ENCODE results near the gene C16orf74.
A peak's percentile ranks its signal among the peaks of the same experiment; 100 is the strongest.

The C16orf74 gene

DNA sequence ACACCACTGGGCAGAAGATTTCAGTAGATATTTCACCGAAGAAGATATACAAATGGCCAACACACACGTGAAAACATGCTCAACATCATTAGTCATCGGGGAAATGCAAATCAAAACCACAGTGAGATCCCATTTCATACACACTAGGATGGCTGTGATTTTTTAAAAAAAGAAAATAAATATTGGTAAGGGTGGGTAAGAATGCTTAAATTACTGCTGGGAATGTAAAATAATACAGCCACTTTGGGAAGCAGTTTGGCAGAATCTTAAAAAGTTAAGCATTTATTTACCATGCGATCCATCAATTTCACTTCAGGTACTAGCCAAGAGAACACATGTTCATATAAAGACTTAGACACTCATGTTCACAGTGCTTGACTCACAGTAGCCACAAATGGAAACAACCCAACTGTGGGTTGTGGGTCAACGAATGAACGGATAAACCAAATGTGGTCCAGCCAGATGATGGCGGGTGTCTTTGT, 6.5 kb upstream of the C16orf74 start:
- DNase-seq (ENCODE audit: low read depth in 2 of 2): peak in 1 of 2 donors; percentile 59
- TF ChIP-seq, protein P1, sequence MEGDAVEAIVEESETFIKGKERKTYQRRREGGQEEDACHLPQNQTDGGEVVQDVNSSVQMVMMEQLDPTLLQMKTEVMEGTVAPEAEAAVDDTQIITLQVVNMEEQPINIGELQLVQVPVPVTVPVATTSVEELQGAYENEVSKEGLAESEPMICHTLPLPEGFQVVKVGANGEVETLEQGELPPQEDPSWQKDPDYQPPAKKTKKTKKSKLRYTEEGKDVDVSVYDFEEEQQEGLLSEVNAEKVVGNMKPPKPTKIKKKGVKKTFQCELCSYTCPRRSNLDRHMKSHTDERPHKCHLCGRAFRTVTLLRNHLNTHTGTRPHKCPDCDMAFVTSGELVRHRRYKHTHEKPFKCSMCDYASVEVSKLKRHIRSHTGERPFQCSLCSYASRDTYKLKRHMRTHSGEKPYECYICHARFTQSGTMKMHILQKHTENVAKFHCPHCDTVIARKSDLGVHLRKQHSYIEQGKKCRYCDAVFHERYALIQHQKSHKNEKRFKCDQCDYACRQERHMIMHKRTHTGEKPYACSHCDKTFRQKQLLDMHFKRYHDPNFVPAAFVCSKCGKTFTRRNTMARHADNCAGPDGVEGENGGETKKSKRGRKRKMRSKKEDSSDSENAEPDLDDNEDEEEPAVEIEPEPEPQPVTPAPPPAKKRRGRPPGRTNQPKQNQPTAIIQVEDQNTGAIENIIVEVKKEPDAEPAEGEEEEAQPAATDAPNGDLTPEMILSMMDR (IDR thresholded peaks at IDR 0.05; ENCODE audit: low read depth, low read length): no peak

DNA sequence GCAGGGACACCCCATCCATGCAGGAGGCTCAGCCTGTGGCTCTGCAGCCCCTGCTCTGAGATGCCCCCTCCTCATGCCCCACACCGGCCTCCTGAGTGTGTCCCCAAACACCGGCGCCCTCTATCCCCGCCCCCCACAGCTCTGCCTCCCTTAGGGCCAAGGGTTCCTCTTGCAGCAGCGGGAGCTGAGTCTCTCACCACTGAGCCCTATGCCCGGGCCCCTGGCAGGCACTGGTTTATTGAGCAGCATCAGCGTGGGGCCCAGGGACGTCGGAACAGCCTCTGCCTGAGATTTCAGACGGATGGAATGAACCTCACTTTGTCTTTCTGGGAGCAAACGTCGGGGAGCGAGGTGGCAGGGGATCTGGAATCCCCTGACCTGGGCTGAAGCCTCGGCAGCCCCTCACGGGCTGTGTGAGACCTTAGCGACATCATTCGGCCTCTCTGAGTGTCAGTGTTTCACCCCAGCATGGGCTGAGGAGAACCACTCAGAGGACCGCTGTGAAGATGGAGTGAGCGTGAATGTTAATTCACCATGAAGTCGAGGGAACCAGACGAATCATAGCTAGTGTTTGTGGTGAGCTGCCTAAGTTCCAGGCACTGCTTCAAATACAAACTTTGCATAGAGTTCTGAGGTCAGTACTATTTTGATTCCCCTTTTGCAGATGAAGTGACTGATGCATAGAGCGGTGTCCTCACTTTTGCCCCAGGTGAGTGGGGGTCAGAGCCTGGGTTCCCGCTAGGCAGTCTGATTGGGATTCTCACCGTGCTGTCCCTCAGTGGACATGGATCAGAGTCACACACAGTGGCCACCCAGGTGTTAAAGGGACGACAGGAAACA, 5.3 kb upstream of the C16orf74 start:
- H3K4me3 ChIP-seq (replicated peaks in 1 of 2; ENCODE audit: low read depth in 2 of 2, low read length in 2 of 2): no peak overlapping the region
- TF ChIP-seq, protein P1 (IDR thresholded peaks at IDR 0.05; ENCODE audit: low read depth, low read length): no peak
- no peak for DNase-seq (ENCODE audit: low read depth in 2 of 2)

More for the DNA sequence above, 6.5 kb upstream of the C16orf74 start:
- no peak overlapping the region for H3K4me3 ChIP-seq (replicated peaks in 1 of 2; ENCODE audit: low read depth in 2 of 2, low read length in 2 of 2)

DNA sequence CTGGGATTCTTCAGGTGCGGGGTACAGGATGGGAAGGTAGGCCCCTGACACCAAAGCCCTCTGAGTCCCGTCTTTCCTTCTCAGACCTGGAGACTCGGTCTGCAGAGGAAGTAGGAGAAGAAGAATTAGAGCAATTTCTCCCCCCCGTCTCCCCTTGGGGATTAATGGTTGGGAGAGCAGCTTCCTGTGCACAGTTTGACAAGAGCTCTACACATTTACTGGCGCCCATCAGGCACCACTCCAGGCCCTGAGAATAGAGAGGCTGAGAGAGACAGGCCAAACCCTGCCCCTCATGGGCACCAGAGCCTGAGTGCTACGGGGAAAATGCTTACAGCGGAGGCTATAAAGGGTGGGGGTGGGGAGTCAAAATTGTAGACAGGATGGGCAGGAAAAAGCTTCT, 3.5 kb upstream of the C16orf74 start:
- DNase-seq (ENCODE audit: low read depth in 2 of 2): no peak
- TF ChIP-seq, protein P1 (IDR thresholded peaks at IDR 0.05; ENCODE audit: low read depth, low read length): no peak
- H3K4me3 ChIP-seq (replicated peaks in 1 of 2; ENCODE audit: low read depth in 2 of 2, low read length in 2 of 2): no peak overlapping the region

DNA sequence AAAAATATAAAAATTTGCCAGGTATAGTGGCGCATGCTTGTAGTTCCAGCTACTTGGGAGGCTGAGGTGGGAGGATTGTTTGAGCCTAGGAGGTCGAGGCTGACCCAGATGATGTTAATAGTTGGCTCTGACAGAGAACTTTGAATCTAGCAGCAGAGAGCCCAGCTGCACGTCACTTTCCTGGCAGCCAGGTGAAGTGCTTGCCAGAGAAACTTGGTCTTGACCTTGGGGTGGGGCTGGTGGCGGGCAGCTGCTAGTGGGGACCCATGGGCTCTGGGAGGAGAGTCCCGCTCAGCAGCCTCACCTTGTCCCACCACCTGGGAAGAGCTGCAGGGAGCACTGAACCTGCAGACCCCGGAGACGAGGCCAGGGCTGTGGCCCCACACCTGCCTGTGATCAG, 3.1 kb upstream of the C16orf74 start:
- DNase-seq (ENCODE audit: low read depth in 2 of 2): no peak
- TF ChIP-seq, protein P1 (IDR thresholded peaks at IDR 0.05; ENCODE audit: low read depth, low read length): no peak
- H3K4me3 ChIP-seq (replicated peaks in 1 of 2; ENCODE audit: low read depth in 2 of 2, low read length in 2 of 2): no peak overlapping the region

DNA sequence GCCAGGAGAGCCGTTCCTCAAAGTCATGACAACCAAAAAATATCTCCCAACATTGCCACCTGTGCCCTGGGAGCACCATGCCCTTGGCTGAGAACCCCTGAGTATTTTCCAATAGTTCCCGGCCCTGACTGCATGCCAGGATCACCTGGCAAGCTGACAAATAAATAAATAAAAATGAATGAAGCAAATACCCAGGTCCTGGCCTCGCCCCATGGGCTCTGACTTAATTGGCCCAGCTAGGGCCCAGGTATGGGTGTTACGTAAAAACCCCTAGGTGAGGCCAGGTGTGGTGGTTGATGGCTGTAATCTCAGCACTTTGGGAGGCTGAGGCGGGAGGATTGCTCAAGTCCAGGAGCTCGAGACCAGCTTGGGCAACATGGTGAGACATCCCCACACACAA, 2.7 kb upstream of the C16orf74 start:
- no peak overlapping the region for H3K4me3 ChIP-seq (replicated peaks in 1 of 2; ENCODE audit: low read depth in 2 of 2, low read length in 2 of 2)
- no peak for DNase-seq (ENCODE audit: low read depth in 2 of 2)
- TF ChIP-seq, protein P1 (IDR thresholded peaks at IDR 0.05; ENCODE audit: low read depth, low read length): no peak

DNA sequence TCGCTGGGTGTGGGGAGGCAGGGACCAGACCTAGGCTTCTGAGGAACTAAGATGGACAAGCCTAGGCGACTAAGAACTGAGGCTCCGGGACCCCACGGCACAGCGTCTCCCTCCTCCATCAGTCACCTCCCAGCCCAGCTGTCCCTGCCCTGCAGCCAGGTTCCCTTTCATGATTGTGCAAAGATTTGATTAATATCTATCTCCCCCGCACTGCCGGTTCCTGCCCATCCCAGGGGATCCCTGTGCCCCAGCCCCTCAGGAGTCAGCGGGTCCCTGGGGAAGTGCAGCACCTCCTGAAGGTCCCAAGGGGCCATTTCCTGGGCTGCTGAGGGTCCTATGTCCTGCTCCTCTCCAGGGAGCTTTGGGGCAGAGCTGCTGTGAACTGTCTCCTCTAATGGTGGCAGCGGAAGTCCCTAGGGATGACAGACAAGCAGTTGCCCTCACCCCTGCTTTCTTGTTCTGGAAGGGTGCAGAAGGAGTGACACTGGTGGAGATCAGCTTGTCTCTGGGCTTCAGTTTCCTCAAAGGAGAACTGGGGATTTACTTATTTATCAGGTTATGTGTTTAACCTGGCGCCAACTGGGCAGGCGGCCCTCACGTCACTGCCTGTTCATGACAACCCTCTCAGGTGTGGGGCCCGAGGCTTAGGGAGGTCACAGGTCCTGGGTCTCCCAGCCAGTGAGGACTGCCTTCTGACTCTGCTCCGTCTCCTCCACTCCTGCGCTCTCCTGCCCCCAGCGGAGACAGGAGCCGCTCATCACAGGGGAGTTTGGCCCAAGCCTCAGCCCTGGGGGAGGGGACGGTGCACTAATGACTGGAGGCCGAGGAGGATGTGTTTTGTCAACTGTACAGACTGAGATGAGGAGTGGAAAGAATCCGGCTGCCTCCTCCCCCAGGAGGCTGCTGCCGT, 1.9 kb upstream of the C16orf74 start:
- TF ChIP-seq, protein P1 (IDR thresholded peaks at IDR 0.05; ENCODE audit: low read depth, low read length): peak; percentile 50
- H3K4me3 ChIP-seq (replicated peaks in 1 of 2; ENCODE audit: low read depth in 2 of 2, low read length in 2 of 2): no peak overlapping the region
- peak; percentile 57 to 60 for DNase-seq (ENCODE audit: low read depth in 2 of 2)

All from cardiac fibroblast (primary cell).